Measurements from ENCODE around the gene ZNF516.

ZNF516 gene

DNA sequence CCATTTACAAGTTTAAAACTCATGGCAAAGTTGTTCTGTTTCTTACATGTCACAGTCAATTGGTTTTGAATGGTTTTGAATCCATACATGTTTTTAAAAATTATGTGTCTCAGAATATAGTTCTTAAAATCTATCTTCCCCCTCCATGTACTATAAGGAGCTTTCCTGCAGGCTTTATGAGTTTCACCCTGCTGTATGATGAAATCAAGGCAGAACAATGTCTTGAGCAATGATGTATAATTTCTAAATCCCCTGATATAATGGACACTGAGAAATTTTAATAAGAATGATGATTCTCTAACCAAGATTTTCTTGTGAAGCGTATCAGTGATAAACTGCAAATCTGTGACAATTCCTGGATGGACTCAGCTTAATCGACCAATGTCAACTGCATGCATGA is 10.6 kb upstream of the ZNF516 start:
- no peaks in the 10 kb centered on the region for H3K4me1 ChIP-seq (ENCODE audit: insufficient read depth, low read length)
- H3K9me3 ChIP-seq (ENCODE audit: low read length) = no peaks in the 10 kb centered on the region
- no peak overlapping the region for H3K27ac ChIP-seq (ENCODE audit: low read depth, low read length)
- no peaks in the 10 kb centered on the region for H3K27me3 ChIP-seq (ENCODE audit: control insufficient read depth in 1 of 2, insufficient read depth in 2 of 2, low read length in 2 of 2)
- no peaks in the 10 kb centered on the region for H3K36me3 ChIP-seq (ENCODE audit: insufficient read depth, low read length)
- H3K4me3 ChIP-seq (ENCODE audit: low read depth in 1 of 2, low read length in 2 of 2) = no peak overlapping the region
- no peak overlapping the region for H3K9ac ChIP-seq (ENCODE audit: low read length)

GRCh38 chr18:76504749-76505148 is 9.7 kb upstream of the ZNF516 start:
- H3K4me1 ChIP-seq (ENCODE audit: insufficient read depth, low read length) = no peaks in the 10 kb centered on the region
- H3K4me3 ChIP-seq (ENCODE audit: low read depth in 1 of 2, low read length in 2 of 2) = no peak overlapping the region
- no peaks in the 10 kb centered on the region for H3K36me3 ChIP-seq (ENCODE audit: insufficient read depth, low read length)
- no peak overlapping the region for H3K9ac ChIP-seq (ENCODE audit: low read length)
- H3K9me3 ChIP-seq (ENCODE audit: low read length) = no peaks in the 10 kb centered on the region
- H3K27me3 ChIP-seq (ENCODE audit: control insufficient read depth in 1 of 2, insufficient read depth in 2 of 2, low read length in 2 of 2) = no peaks in the 10 kb centered on the region
- H3K27ac ChIP-seq (ENCODE audit: low read depth, low read length) = no peak overlapping the region

GRCh38 chr18:76503649-76504386 is 8.8 kb upstream of the ZNF516 start:
- no peak overlapping the region for H3K9ac ChIP-seq (ENCODE audit: low read length)
- no peaks in the 10 kb centered on the region for H3K4me1 ChIP-seq (ENCODE audit: insufficient read depth, low read length)
- H3K27ac ChIP-seq (ENCODE audit: low read depth, low read length) = no peak overlapping the region
- H3K36me3 ChIP-seq (ENCODE audit: insufficient read depth, low read length) = no peaks in the 10 kb centered on the region
- H3K9me3 ChIP-seq (ENCODE audit: low read length) = no peaks in the 10 kb centered on the region
- no peaks in the 10 kb centered on the region for H3K27me3 ChIP-seq (ENCODE audit: control insufficient read depth in 1 of 2, insufficient read depth in 2 of 2, low read length in 2 of 2)
- H3K4me3 ChIP-seq (ENCODE audit: low read depth in 1 of 2, low read length in 2 of 2) = no peak overlapping the region

GRCh38 chr18:76502551-76502950 is 7.5 kb upstream of the ZNF516 start:
- no peak overlapping the region for H3K4me3 ChIP-seq (ENCODE audit: low read depth in 1 of 2, low read length in 2 of 2)
- no peaks in the 10 kb centered on the region for H3K27me3 ChIP-seq (ENCODE audit: control insufficient read depth in 1 of 2, insufficient read depth in 2 of 2, low read length in 2 of 2)
- no peaks in the 10 kb centered on the region for H3K9me3 ChIP-seq (ENCODE audit: low read length)
- no peaks in the 10 kb centered on the region for H3K4me1 ChIP-seq (ENCODE audit: insufficient read depth, low read length)
- H3K9ac ChIP-seq (ENCODE audit: low read length) = no peak overlapping the region
- no peak overlapping the region for H3K27ac ChIP-seq (ENCODE audit: low read depth, low read length)
- H3K36me3 ChIP-seq (ENCODE audit: insufficient read depth, low read length) = no peaks in the 10 kb centered on the region

DNA sequence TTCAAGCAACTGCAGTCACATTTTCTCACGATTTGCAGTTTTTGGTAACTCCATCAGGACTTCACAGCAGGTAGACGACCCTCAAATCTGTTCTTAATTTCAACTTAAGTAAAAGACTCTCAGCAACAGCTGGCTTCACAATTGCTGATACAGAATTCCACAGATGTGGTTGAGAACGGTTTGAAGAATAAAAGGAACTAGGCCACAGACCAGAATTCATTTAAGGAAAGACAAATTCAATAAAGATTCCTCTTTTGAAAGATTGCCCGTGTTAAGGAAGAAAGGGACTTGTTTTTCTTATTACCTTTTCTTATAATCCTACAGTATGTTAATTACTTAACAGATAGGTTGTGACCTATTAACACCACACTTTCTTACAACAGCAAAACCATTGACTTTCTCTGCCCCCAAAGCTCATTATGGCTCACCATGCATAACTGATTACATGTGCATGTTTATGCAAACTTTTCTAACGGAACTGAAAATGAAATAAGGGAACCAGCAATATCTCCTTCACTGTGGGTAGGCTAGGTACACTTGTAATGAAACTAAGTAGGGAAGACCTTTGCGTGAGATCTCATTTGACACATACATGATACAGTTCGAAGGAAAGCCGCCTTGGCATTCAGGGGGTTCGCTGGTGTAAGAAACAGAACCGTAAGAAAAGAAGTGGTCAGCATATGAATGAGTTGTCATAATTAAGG is 4.7 kb upstream of the ZNF516 start:
- H3K27ac ChIP-seq (ENCODE audit: low read depth, low read length) = no peak overlapping the region

DNA sequence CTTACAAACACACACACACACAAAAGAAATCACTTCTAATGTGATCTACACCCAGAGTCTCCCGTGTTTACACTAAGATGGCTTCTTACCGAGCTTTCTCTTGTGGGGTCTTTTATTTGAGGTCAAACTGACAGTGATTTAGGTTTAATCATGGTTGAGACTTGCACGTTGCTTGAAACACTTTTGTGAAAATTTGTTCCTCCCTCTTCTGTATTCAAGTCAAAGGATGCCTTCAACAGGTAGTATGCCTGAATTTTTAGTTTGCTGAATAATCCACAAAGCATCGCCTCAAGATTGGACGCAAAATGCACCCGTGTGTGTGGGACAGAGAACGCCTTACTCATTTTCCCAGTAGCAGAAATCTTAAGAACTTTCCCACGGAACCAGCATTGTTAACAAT is 4.0 kb upstream of the ZNF516 start:
- Histone ChIP-seq H3K36me3 (ENCODE audit: insufficient read depth, low read length) (no peaks in the 10 kb centered on the region), H3K27me3 (ENCODE audit: control insufficient read depth in 1 of 2, insufficient read depth in 2 of 2, low read length in 2 of 2) (no peaks in the 10 kb centered on the region), H3K9me3 (ENCODE audit: low read length) (no peaks in the 10 kb centered on the region)

More for the DNA sequence above, 4.7 kb upstream of the ZNF516 start:
- no peaks in the 10 kb centered on the region for H3K36me3 ChIP-seq (ENCODE audit: insufficient read depth, low read length)
- no peak overlapping the region for H3K4me3 ChIP-seq (ENCODE audit: low read depth in 1 of 2, low read length in 2 of 2)
- no peaks in the 10 kb centered on the region for H3K4me1 ChIP-seq (ENCODE audit: insufficient read depth, low read length)
- H3K9me3 ChIP-seq (ENCODE audit: low read length) = no peaks in the 10 kb centered on the region
- H3K9ac ChIP-seq (ENCODE audit: low read length) = no peak overlapping the region
- no peaks in the 10 kb centered on the region for H3K27me3 ChIP-seq (ENCODE audit: control insufficient read depth in 1 of 2, insufficient read depth in 2 of 2, low read length in 2 of 2)

DNA sequence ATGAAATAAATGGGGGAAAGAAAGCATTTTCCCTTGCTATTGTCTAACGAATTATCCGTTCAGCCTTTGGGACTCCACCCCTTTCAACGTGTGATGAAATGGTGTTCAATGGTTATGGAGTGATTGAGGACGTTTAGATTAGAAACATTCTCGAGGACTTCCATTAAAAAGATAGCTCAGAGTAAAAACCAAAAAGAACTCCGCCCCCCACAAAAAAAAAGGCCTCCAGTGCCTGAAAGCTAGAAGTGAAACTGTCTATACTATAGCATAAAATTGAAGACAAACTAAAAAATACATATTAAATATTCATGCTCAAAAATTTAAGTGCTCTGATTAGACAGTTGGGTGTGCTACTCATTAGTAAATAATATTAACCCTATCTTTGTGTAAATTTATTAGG is 3.0 kb upstream of the ZNF516 start:
- no peak overlapping the region for H3K4me3 ChIP-seq (ENCODE audit: low read depth in 1 of 2, low read length in 2 of 2)
- no peaks in the 10 kb centered on the region for H3K27me3 ChIP-seq (ENCODE audit: control insufficient read depth in 1 of 2, insufficient read depth in 2 of 2, low read length in 2 of 2)
- H3K9ac ChIP-seq (ENCODE audit: low read length) = no peak overlapping the region
- H3K27ac ChIP-seq (ENCODE audit: low read depth, low read length) = no peak overlapping the region
- no peaks in the 10 kb centered on the region for H3K9me3 ChIP-seq (ENCODE audit: low read length)
- H3K4me1 ChIP-seq (ENCODE audit: insufficient read depth, low read length) = peaks cover 4% of the 10 kb centered on the region
- H3K36me3 ChIP-seq (ENCODE audit: insufficient read depth, low read length) = no peaks in the 10 kb centered on the region

More for the DNA sequence above, 4.0 kb upstream of the ZNF516 start:
- Histone ChIP-seq H3K4me1 (ENCODE audit: insufficient read depth, low read length) (no peaks in the 10 kb centered on the region), H3K4me3 (ENCODE audit: low read depth in 1 of 2, low read length in 2 of 2) (no peak overlapping the region), H3K27ac (ENCODE audit: low read depth, low read length) (no peak overlapping the region), H3K9ac (ENCODE audit: low read length) (no peak overlapping the region)

- H3K4me1 ChIP-seq (ENCODE audit: insufficient read depth, low read length) = peaks cover 4% of the 10 kb centered on the region
- H3K9me3 ChIP-seq (ENCODE audit: low read length) = no peaks in the 10 kb centered on the region
- no peak overlapping the region for H3K27ac ChIP-seq (ENCODE audit: low read depth, low read length)
- H3K36me3 ChIP-seq (ENCODE audit: insufficient read depth, low read length) = no peaks in the 10 kb centered on the region
- H3K4me3 ChIP-seq (ENCODE audit: low read depth in 1 of 2, low read length in 2 of 2) = no peak overlapping the region
- no peak overlapping the region for H3K9ac ChIP-seq (ENCODE audit: low read length)
- no peaks in the 10 kb centered on the region for H3K27me3 ChIP-seq (ENCODE audit: control insufficient read depth in 1 of 2, insufficient read depth in 2 of 2, low read length in 2 of 2)
Observed at GRCh38 chr18:76497021-76497420, 2.0 kb upstream of the ZNF516 start.

DNA sequence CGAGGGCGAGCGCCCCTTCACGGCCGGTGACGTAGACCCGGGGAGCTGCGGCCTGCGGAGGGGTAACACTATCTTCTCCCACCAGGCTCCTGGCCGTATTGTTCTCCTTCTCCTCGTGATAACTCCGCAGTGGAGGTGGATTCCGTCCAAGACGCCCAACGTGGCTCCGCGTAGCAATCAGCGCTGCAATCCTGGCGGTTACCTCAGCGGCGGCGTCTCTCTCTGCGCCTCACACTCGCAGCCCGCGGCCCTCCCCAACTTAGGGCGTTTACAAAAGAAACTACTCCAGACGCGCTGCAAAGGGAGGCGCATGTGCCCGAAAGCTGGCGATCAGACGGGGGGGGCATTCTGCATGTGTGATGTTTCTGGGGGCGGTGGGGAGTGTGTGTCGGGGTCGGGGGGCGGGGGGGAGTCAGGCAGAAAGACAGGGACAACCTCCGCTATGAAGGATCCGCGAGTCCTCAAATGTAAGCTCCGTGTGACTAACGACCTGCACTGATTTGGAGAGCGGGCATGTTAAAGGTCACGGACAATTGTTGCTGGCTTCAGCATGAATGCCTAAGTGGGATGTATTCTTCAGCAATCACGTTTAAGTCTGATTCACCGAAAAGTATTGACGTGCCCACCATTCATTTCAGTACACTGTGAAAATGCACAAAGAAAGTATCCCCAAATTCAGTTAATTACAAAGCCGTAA is 1.3 kb upstream of the ZNF516 start:
- Histone ChIP-seq H3K9ac (ENCODE audit: low read length) (no peak overlapping the region), H3K27ac (ENCODE audit: low read depth, low read length) (peak overlapping the region; percentile 66), H3K9me3 (ENCODE audit: low read length) (no peaks in the 10 kb centered on the region), H3K4me1 (ENCODE audit: insufficient read depth, low read length) (peaks cover 4% of the 10 kb centered on the region), H3K4me3 (ENCODE audit: low read depth in 1 of 2, low read length in 2 of 2) (peak overlapping the region; percentile 41 to 95), H3K36me3 (ENCODE audit: insufficient read depth, low read length) (no peaks in the 10 kb centered on the region), H3K27me3 (ENCODE audit: control insufficient read depth in 1 of 2, insufficient read depth in 2 of 2, low read length in 2 of 2) (no peaks in the 10 kb centered on the region)

DNA sequence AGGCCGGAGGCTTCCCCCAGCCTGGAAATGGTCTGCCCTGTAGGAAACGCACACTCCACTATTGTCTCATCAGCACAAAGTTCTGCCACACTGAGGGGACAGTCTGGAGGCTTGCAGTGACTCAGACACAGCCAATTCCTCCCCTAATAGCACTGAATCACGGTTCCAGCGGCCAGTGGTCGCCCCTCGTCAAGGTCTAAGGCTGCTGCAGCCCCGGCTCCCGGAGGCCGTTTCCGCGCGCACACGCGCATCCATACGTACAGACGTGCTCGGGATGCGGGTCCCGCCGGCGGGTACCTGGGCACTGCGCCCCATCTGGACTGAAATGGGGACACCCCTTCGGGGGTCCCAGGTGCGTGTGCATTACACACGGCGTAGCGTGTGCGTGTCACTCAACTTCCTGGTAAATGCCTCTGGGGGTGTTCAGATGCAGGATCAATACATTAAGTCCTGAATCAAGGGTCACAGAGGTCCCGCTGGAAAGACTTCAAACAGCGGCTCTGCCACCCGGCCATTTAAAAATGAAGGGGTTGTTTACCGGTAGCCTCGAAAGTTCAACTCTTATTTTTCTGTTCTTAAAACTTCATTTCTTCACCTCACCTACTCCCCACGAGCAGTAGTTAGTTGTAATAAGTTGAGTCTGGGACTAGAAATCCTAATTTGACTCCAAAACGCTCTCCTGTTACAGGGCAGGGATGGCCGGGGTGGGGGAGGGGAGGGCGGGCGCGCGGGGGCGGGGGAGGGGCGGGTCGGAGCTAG is 572 bp upstream of the ZNF516 start:
- no peaks in the 10 kb centered on the region for H3K27me3 ChIP-seq (ENCODE audit: control insufficient read depth in 1 of 2, insufficient read depth in 2 of 2, low read length in 2 of 2)
- H3K4me3 ChIP-seq (ENCODE audit: low read depth in 1 of 2, low read length in 2 of 2) = peak overlapping the region; percentile 73 to 95
- H3K9me3 ChIP-seq (ENCODE audit: low read length) = no peaks in the 10 kb centered on the region
- peak overlapping the region; percentile 78 for H3K9ac ChIP-seq (ENCODE audit: low read length)
- peaks cover 4% of the 10 kb centered on the region for H3K4me1 ChIP-seq (ENCODE audit: insufficient read depth, low read length)
- H3K27ac ChIP-seq (ENCODE audit: low read depth, low read length) = peak overlapping the region; percentile 76
- H3K36me3 ChIP-seq (ENCODE audit: insufficient read depth, low read length) = no peaks in the 10 kb centered on the region
